Measurements from ENCODE around the gene PPRC1. TPM values are rescaled to one million over a fixed set of nuclear protein-coding genes. Genes with fewer than 3 reads are reported as not detected.
"Not testable (repeated sequence)": the region's sequence is repeated elsewhere in the genome, so short reads cannot be mapped to it uniquely, and the experiment has no call there.

The PPRC1 gene
- total RNA-seq, 4 donors from 2014 or later = 11.7 to 27.5 (median 16.6) TPM

GRCh38 chr10:102175415-102175814, 42.6 kb downstream of the PPRC1 start:
- TF ChIP-seq POLR2A (IDR thresholded peaks at IDR 0.05) = no peak
- no peak for TF ChIP-seq CTCF (IDR thresholded peaks at IDR 0.05)
- 51 to 57% methylated on average over 4 of the region's 4 CpGs for WGBS, 2 donors
- H3K4me3 ChIP-seq (replicated peaks in 1 of 3) = no peak overlapping the region
- no peaks in the 10 kb centered on the region for H3K4me1 ChIP-seq
- no peaks in the 10 kb centered on the region for H3K9me3 ChIP-seq
- H3K27ac ChIP-seq = no peak overlapping the region
- H3K36me3 ChIP-seq = no peaks in the 10 kb centered on the region
- intact Hi-C loops (cut with DNase I) = no loop called here
- H3K27me3 ChIP-seq = no peaks in the 10 kb centered on the region
- DNase-seq = no peak

- H3K4me1 ChIP-seq = no peaks in the 10 kb centered on the region
- 88 to 94% methylated on average over 2 of the region's 2 CpGs for WGBS, 2 donors
- TF ChIP-seq CTCF (IDR thresholded peaks at IDR 0.05) (no peak), POLR2A (IDR thresholded peaks at IDR 0.05) (no peak)
- H3K9me3 ChIP-seq = no peaks in the 10 kb centered on the region
- H3K27me3 ChIP-seq = no peaks in the 10 kb centered on the region
- H3K27ac ChIP-seq = no peak overlapping the region
- DNase-seq = no peak
- intact Hi-C loops (cut with DNase I) = no loop called here
- no peak overlapping the region for H3K4me3 ChIP-seq (replicated peaks in 1 of 3)
- H3K36me3 ChIP-seq = no peaks in the 10 kb centered on the region
Observed at GRCh38 chr10:102184606-102185005, 51.8 kb downstream of the PPRC1 start.

GRCh38 chr10:102185272-102185671, 52.4 kb downstream of the PPRC1 start:
- intact Hi-C loops (cut with DNase I) = no loop called here
- Histone ChIP-seq H3K4me1 (no peaks in the 10 kb centered on the region), H3K36me3 (no peaks in the 10 kb centered on the region), H3K9me3 (no peaks in the 10 kb centered on the region), H3K4me3 (replicated peaks in 1 of 3) (no peak overlapping the region), H3K27ac (no peak overlapping the region), H3K27me3 (no peaks in the 10 kb centered on the region)
- no peak for DNase-seq
- TF ChIP-seq CTCF (IDR thresholded peaks at IDR 0.05) (no peak), POLR2A (IDR thresholded peaks at IDR 0.05) (no peak)
- WGBS, 2 donors = 72 to 80% methylated on average over 2 of the region's 2 CpGs

- H3K27ac ChIP-seq = no peak overlapping the region
- no peaks in the 10 kb centered on the region for H3K4me1 ChIP-seq
- WGBS, 2 donors = 74 to 76% methylated on average over 15 of the region's 15 CpGs
- H3K27me3 ChIP-seq = no peaks in the 10 kb centered on the region
- intact Hi-C loops (cut with DNase I) = no loop called here
- no peak for TF ChIP-seq POLR2A (IDR thresholded peaks at IDR 0.05)
- TF ChIP-seq CTCF (IDR thresholded peaks at IDR 0.05) = no peak
- no peak for DNase-seq
- no peaks in the 10 kb centered on the region for H3K9me3 ChIP-seq
- no peak overlapping the region for H3K4me3 ChIP-seq (replicated peaks in 1 of 3)
- no peaks in the 10 kb centered on the region for H3K36me3 ChIP-seq
Observed at GRCh38 chr10:102185811-102186527, 53.1 kb downstream of the PPRC1 start.

- no peak overlapping the region for H3K27ac ChIP-seq
- no peak for TF ChIP-seq CTCF (IDR thresholded peaks at IDR 0.05)
- TF ChIP-seq POLR2A (IDR thresholded peaks at IDR 0.05) = no peak
- no peaks in the 10 kb centered on the region for H3K27me3 ChIP-seq
- H3K36me3 ChIP-seq = no peaks in the 10 kb centered on the region
- no peaks in the 10 kb centered on the region for H3K4me1 ChIP-seq
- intact Hi-C loops (cut with DNase I) = no loop called here
- H3K9me3 ChIP-seq = no peaks in the 10 kb centered on the region
- no peak for DNase-seq
- 46 to 83% methylated on average over 1 to 3 of the region's 3 CpGs for WGBS, 2 donors
- H3K4me3 ChIP-seq (replicated peaks in 1 of 3) = no peak overlapping the region
Observed at GRCh38 chr10:102188298-102188940, 55.6 kb downstream of the PPRC1 start.

- H3K9me3 ChIP-seq; H3K36me3 ChIP-seq; H3K27ac ChIP-seq; H3K27me3 ChIP-seq; intact Hi-C loops (cut with DNase I); H3K4me1 ChIP-seq; DNase-seq; H3K4me3 ChIP-seq (replicated peaks in 1 of 3): not testable (repeated sequence)
- 82% methylated on average over 5 to 7 of the region's 7 CpGs for WGBS, 2 donors
Observed at GRCh38 chr10:102188941-102189898, 56.4 kb downstream of the PPRC1 start.
